Activated CD4-positive, alpha-beta T cell treated with anti-CD3 and anti-CD28 coated beads, Interleukin-2, amount 50 U/mL, for 48 hours (primary cell): ENCODE results near the gene CHN2.

ENCODE experiments used
- DNase-seq, 2 experiments: peaks; one replicate each; pipeline ENCODE4 v3.0.0-alpha.2; 2020

The CHN2 gene

DNA sequence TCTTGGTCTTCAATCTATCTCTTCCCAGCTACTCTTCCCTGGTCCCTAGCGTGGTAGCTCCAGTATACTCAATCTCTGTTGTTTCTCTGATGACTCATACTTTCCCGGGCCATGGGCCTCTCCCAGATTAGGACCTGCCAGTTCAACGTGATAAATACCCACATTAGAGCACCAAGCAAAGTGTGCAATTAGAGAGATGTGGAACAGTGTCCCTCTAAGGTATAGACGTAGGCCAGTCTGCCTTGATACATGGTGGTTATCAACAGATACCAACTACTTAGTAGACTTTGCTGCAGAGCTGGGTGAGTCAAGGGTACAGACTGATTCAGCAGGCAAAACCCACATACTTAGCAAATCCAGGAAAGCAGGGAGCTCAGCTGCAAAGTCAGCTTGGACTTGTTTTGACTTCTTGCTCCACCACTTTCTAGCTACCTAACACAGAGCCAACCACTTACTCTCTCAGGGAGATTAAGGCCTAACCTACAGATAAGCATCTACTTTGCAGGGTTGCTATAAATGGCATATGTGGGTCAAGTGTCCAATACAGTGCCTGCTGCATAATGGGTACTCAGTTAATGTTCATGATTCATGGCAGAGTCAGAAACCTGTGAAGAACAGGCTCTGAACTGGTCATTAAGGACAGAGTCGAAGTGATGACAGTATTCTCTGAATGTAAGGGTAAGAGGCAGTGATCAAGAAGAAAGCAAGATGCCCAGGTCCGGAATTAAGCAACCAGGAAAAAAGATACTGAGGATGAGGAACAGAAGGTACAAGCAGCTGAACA is 176.1 kb downstream of the CHN2 start:
- no peak for DNase-seq

DNA sequence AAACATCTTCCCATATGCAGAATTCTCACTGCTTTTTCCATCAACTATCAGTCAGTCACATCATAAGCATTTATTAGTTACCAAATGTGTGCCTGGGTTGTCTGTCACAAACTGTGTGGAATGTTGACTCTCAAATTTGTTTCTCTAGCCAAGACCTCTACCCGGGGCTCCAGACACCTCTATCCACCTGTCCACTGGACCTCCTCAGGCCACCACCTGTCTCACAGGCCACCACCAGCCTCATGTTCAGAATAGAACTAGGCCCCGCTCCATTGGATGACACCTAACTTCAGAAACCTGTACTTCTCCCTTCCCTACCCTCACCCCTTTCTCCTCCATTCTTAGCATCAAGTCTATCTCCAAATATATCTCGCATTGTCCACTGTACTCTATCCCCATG is 176.9 kb downstream of the CHN2 start:
- no peak for DNase-seq

DNA sequence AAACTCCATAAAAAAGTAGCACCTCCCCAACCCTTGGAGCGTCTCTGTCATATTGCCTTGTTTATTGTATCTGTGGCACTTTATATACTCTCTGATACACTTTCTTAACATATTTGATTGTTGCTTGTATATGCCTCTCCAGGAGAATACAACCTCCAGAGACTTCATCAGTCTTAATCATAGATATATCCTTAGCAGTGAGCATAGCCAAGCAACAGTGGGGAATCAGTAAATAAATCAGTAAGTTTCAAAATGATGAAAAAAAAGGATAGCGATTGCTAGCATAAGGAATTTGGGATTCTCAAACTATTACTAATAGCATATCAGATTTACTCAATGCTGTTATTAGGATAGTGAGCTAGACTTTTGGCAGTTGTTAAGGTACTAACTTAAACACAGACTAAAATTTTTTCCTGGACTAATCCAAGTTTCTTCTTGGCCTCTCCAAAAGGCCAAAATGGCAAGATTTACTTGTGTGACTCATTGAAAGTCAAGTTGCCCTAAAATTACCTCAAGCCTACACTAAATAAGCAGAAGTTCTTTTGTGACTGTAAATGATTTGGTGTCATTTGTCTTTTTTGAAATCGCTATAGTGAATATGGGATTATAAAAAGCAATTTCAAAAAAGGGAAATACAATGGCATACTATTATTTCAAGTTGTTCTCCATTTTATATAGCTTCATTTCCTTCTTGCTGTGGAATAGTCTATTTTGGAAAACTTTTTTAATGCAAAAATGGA is 177.9 kb downstream of the CHN2 start:
- no peak for DNase-seq

DNA sequence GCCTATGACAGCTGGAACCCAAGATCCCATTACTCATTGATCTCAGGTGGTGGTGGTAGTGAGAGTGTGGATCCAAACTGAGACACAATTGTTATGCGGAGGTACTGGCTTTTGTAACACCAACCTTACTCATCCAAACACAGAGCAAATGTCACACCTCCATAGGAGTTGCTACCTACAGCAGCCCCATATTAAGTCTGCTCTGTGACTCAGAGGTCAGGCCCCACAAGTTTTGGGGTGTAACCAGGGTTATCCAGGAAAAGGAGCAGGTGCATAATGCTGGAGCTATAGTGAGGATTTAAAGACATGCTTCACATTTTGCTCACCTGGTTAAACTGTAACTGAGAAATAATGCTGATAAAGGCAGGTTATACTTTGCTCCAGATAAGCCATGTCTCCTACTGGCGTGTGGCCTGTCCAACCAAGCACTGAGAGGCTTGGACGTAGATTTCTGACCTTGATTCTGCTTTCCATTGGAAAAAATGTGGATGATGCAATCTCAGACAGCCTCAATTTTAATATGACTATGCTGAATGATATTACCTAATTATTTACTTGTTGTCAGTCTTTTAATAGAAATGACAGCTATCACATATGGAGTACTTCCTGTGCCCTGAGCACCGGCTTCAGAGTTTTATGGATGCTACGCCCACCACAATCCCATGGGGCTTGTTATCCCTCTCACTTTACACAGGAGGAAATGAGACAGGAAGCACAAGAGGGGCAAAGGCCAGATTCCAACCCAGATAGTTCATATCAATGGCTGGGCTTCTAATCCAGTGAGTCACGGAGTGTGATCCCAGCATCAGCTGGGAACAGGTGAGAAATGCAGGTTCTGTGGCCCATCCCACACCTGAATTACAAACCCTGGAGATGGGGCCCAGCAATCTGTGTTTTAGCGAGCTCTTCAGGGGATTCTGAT is 181.3 kb downstream of the CHN2 start:
- DNase-seq: no peak

DNA sequence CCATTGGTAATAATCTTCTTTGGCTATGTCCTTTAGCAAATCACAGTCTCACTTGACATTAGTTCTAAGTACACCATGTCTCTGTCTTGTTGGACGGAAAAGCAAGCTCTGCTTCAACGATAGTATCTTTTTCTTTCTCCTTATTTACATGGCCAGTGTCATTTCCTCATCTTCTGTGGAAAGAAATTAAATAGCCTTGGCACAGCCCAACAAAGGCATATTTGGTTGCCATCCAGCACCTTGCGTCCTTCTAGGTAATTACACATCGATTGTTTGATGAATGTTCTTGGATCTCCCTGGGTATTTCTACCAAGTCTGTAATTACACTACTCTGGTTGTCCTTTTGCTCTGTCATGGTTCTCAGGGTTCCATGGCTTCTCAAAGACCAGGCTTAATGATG is 183.1 kb downstream of the CHN2 start:
- no peak for DNase-seq

DNA sequence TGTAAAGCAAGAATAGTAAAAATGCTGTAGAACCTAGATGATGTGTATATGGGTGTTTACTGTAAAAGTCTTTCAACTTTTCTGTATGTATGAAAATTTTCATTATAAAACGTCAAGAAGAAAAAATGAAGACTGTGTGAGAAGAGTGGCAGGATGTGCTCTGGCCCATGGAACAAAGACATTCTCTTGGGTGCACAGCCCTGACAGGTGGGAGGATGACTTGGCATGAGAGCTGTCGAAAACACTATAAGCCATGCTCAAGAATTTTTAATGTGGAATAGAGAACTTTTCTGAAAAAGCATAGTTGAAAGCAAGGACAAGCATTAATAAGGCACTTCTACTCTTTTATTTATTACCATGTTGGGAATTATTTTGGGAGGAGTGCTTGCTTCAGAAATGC is 185.0 kb downstream of the CHN2 start:
- no peak for DNase-seq

DNA sequence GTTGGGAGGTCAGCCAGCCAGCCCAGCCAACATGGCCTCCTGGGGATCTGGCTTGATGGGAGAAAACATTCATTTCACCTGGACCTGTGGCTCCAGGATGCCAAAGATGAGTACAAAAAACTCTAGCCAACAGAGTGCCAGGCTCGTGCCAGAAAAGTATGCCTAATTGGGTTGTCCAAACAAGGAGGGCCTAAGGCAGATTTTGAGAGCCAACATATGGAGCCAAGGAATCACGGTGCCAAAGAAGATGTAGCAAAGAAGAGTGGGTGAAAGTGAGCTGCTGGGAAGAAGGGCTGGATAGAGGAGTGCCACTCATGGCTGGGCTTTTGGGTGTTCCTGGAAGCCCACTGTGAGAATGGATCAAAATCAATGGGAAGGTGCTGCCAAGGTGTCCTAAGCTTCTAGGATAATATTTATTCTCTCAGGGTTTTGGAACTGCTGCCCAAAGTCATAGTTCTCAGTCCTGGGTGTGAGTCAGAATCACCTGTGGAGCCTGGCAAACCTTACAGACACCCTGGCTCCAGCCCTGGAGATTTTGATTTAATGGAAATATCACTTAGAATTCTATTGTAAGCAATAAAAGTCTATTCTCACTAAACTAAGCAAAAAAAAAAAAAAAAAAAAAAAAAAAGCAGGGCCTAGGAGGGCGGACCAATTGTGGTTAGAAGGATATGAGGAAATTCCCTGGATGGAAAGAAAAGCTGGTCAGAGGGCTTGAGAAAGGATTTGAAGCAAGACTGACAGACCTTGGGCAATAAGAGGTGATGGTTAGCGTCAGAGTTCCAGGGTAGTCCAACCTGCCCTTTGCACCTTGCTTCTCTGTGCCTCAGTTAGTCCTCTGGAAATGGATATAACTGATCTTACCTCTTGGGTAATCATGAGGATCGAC is 186.9 kb downstream of the CHN2 start:
- no peak for DNase-seq

DNA sequence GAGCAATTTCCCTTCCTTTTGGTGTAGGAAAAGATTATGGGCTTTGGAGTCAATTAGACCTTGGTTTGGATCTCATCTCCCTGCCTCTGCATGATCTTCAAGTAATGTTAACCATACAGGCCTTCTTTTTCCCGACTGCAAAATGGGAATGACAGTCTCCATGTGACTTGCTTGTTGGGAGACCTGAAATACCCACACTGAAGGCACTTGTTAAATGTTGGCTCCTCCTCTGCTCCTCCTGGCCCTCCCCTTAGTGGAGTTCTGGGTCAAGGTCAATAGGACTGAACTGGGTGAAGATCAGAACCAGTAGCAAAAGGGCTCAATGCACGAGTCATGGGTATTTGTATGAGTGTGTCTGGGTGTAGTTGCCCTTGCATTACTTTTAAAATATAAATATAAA is 189.7 kb downstream of the CHN2 start:
- no peak for DNase-seq

DNA sequence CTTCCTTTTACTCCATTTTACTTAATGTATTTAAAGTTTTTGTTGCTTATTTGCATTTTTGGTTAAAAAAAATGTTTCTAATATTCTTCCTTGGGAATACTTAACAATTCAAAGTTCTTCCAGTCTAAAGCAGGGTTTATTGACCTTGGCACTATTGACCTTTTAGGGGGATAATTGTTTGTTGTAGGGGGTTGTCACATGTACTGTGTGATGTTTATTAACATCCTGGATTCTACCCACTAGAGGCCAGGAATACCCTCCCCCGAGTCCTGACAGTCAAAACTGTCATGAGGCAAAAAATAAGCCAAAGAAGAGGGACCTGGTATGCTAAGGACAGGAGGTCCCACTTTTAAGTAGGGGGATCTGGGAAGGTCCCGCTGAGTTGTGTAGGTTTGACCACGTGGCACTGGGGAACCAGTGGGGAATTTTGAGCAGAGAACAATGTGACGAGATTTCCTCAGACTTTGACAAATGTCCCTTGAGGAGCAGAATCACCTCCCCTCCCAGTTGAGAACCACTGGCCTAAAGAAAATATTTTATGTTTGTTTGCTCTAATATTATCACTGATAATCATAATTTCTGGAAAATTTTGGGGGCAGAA is 190.7 kb downstream of the CHN2 start:
- no peak for DNase-seq

DNA sequence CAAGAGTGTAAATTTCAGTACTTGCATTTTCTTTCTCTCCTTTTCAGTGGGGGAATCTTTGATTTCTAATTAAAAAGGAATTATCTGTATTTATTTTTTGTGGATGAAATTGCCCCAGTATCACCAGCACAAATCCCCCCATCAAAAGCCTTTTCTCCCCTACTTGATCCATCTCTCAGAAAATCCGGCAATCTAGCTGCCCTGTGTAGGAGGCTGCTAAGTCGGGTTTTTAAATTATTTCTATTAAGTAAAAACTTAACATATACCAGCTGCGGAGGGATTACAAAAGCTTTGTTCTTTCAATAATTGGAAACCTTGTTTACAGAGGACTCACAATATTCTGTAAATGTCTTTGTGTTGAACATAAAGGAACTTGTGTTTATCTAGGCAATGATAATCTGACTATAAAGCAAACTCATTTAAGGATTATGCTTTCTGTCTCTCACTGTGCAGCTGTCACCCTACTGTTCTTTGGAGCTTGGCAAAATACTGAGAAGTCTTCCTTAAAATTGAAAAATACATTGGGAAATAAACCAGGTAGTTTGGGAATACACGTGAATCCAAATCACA is 191.7 kb downstream of the CHN2 start:
- no peak for DNase-seq

DNA sequence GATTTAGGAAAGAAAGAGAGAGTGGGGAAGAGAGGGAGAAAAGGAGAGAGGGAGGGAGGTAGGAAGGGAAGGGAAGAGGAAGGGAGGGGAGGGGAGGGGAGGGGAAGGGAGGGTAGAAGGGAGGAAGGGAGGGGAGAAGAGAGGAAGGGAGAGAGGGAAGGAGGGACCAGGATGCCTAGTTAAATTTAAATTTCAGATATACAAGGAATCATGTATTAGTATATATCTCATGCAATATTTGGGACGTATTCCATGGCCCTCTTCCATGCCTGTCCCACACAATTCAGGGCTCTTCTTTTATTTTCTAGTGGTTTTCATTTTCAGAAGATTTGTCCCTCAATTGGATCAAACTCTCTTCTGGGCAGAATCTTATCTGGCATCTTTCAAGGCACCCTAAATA is 196.7 kb downstream of the CHN2 start:
- DNase-seq: no peak

DNA sequence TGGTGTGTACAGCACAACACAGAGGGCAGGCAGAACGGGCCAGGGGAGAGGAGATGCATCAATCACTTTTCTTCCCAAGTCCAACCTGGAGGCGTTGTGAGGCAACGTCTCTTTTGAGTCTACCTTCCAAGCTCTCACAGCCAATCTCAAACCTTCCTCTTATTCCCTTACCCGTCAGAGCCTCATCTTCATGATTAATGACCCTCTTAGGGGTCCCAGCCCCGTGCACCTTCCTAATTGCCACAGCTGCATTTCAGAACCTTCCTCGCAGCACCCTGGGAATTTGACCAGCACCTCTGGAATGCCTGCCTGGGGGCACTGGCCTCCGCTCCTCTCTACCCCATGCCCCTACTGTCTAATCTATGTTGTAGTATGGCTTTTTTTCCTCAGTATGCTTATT is 199.7 kb downstream of the CHN2 start:
- no peak for DNase-seq

DNA sequence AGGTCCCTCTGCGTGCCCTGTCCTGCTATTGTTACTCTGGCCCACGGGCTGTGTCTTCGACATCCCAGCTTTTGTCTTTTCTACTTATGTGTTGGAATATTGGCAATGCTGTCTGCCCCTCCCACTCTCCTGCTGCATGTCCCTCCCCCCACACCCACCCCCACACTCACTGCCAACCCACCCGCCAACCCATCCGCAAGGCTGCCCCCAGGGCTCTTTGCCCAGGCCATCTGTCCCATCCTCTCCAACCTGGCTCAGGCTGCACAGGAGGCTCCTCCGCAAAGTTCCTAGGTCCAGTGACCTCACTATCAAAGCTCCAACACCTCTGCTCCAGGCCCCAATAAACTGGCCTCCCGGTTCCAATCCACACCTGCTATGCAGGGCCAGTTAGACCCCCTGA is 202.0 kb downstream of the CHN2 start:
- DNase-seq: no peak

DNA sequence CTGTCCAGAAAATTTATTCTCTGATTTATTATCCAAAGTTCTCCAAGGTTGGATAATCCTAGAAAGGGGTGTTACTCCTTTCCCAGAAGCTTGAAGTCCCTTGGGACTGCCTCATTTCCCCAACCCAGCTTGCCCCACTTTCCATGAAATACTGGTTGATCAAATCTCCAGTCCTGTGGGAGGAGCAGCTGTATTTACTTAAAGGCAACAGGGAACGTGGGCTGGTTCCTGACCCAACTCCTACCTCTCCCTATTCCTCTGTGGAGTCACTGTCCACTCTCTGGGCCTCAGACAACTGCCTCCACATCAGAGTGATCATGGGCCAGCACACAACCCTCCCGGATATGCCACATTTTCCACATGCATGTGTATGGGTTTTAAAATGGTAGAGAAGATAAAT is 202.8 kb downstream of the CHN2 start:
- DNase-seq: no peak

DNA sequence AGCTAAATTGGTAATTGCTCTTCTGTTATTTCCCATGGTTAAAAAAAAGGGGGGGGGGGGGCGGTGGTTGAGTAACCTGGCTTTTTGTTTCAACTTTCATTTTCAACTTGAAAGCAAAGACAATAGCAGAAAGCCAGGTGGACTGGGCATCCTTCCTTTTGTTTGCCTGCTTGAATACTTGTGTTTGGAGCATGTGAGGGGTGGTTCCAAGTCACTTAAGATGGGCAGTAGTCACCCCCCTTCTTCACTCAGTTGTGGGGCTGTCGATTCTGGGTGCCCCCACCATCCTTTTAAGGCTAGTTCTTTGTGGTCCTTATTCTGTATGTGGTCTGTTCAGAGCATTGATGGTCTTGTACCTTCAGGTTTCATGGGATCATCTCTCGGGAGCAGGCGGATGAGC is 203.4 kb downstream of the CHN2 start:
- no peak for DNase-seq

DNA sequence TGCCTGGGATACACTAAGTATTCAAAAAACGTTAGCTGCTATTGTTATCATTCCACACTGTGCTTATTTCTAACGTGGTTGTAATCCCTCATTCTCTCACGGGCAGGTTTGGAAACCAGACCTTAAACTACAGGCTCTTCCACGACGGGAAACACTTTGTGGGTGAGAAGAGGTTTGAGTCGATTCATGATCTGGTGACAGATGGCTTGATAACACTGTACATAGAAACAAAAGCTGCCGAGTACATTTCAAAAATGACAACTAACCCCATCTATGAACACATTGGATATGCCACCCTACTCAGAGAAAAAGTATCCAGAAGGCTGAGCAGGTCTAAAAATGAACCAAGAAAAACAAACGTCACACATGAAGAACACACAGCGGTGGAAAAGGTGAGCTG is 205.9 kb downstream of the CHN2 start:
- no peak for DNase-seq

DNA sequence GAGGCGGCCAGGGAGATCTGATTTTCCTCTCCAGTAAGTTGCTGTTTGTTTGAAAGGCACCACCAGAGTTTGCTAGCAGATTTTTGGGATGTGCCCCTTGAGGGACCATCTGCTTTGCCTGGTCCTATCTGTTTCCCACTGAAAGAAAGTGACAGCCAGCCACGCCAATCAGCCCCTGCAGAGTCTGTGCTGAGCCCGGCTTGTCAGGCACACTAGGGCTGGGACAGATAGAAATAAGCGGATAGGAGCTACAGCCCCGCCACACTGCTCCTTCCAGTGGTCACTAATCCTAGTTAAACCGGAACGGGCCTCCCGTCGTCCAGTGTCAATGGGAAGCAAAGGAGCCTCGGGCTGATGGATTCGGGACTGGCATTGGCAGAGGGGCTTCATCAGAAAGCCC is 207.2 kb downstream of the CHN2 start:
- no peak for DNase-seq

DNA sequence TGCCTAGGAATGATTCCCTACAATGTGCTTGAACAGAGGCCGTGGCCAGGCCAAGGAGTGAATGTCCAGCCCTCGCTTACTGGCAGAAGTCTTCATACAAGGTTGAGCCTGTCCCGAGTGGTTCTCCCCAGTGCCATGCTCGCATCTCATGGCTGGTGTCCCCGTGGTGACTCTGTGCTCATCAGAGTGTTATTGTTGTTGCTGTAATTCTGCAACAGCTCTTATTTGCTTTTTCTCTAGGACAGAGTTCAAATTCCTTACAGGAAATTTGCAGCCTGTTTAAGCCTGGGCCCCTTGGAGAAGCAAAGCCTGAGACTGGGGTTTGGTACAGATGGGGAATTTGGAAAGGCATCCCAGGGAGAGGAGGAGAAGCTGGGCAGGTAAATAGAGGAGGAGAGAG is 211.3 kb downstream of the CHN2 start:
- no peak for DNase-seq

DNA sequence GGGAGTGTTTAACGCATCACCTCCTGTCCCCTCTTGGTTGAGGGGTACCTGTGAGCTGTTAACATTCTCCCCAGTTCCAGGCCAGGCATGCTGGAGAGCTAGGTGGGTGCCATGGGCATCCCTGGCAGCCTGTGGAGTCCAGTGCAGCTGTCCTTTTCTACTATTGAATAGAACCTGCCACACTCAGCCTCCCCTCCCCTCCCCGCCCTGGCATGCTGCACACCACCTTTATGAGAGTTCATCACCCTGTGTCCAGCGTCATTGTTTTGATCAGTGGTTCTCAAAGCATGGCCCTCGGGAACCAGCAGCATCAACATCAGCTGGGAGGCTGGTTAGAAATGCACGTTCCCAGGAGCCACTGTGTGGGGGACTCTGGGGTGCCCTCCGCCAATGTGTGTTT is 211.8 kb downstream of the CHN2 start:
- DNase-seq: no peak

DNA sequence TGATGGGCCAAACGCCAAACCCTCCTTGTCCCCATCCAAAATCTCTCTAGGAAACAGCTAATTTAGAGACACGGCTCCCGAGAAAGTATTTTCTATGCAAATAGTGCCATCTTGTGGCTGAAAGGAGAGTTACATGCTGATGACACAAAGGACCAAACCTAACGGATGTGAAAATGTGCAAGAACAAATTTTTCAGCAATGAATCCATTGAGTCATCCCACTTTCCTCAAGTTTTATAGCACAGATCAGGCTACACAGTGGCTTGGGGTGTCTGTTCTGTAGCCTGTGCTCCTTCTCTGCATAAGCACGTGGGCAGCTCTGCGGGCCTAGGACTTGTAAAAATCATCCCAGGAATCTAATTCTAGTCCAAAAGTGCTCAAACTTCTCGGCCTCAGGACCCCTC is 214.3 kb downstream of the CHN2 start:
- DNase-seq: peak; percentile 25 to 42

DNA sequence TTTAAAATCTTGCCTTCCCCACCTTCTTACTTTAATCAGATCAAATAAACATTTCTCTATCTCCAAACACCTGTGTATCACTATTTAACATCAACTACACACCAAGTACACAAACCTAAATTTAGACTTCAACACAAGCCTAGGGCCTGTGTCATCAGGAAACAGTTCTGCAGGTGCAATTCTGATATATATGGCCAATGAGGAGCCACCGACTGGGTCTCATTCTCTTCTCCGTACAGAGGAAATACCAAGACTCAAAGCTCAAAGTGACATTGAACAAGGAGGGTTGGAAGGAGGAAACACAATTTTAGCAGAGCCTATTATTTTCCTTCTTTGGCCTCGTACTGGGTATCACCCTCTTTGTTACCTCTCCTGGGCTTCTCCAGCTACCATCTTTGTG is 216.4 kb downstream of the CHN2 start:
- no peak for DNase-seq

DNA sequence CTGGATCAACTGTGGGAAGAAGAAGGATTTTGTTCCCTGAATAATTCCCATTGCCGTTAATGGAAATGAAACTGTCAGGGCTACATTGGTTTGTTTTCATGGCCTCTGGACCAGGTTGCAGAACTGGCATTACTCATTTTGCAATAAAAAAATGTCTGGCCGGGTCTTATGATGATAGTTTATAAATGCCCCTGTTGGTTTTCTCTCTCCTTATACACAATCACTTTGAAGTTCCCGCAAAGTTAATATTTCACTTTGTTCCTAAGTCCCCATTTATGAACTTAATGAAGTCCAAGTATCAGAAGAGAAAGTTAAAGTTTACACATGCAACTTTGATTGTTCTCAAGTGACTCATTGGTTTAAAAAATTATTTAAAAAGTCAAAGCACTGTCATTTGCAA is 218.3 kb downstream of the CHN2 start:
- no peak for DNase-seq
